HG03108 (cell line): Measurements from ENCODE around the gene TGFB2.
A peak's percentile ranks its signal among the peaks of the same experiment; 100 is the strongest.

Experiments used
- ATAC-seq: cut with Tn5 transposase; IDR thresholded peaks from one replicate; pipeline ENCODE4 v1.9.1; 2021; ENCODE audit warnings: moderate library complexity; ENCODE audit not compliant: unreplicated experiment

The TGFB2 gene

DNA sequence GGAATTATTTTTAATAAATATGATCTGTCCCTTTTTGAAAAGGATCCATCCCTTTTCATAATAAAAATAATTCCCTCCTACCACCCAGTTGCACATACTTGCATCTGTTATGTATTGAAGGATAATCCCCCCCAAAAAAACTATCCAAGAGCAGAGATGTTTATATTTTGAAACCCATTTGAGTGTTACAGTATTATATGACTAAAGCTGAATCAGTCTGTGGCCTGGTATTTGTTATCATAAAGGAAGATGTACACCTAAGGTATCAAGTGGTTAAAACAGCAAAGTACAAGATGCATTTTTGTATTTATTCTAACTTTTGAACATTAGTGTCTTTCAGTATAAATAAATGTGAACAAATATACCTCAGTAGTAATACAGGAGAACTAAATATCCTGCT is 12.7 kb upstream of the TGFB2 start:
- no peak for ATAC-seq

DNA sequence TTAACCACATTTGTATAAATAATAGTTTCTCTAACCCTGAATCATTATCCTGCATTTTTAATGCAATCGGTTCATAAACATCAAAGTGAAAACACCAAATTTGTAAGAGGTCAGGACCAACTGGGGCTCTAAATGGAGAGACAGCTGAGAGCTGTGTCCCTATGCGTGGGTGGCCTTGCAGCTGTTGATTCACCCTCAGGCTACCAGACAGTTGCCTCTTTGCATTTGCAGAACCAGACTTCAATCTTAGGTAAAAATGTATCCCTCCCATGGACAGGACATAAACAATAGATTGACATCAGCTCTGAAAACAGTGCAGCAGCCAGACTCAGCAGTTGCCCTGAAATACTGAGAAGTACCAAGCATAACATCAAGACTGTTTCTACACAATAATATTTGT is 8.8 kb upstream of the TGFB2 start:
- ATAC-seq = no peak

DNA sequence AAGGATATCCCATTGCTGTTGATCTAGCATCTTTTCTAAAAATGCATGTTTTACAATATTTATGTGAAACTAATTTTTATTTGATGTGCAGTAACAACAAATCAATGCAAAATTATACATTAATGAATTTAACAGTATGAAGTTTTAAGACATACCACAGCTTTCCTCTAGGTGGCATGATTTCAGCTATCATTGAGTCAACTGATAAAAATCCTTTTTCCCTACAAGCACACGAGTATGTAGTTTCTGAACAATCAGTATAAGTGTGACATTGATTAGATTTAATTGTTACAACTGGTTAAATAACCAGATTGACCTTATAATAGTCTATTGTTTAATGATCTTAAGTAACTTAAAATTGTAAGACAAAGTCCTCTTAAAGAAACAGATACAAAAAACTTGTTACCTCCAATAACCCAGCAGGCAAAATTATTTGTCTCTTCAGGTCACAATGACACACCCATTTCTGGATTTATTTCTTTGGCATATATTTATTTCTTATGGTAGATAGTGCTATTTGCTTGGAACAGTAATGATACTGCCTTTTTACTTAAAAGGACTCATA is 5.8 kb upstream of the TGFB2 start:
- ATAC-seq = peak; percentile 67

GRCh38 chr1:218341325-218341724 is 3.8 kb upstream of the TGFB2 start:
- ATAC-seq = no peak

- ATAC-seq = no peak
Measured at GRCh38 chr1:218342091-218342490, 3.0 kb upstream of the TGFB2 start.

DNA sequence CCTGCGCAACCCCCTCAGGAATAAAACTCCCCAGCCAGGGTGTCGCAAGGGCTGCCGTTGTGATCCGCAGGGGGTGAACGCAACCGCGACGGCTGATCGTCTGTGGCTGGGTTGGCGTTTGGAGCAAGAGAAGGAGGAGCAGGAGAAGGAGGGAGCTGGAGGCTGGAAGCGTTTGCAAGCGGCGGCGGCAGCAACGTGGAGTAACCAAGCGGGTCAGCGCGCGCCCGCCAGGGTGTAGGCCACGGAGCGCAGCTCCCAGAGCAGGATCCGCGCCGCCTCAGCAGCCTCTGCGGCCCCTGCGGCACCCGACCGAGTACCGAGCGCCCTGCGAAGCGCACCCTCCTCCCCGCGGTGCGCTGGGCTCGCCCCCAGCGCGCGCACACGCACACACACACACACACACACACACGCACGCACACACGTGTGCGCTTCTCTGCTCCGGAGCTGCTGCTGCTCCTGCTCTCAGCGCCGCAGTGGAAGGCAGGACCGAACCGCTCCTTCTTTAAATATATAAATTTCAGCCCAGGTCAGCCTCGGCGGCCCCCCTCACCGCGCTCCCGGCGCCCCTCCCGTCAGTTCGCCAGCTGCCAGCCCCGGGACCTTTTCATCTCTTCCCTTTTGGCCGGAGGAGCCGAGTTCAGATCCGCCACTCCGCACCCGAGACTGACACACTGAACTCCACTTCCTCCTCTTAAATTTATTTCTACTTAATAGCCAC is 696 bp downstream of the TGFB2 start:
- peak; percentile 55 for ATAC-seq

DNA sequence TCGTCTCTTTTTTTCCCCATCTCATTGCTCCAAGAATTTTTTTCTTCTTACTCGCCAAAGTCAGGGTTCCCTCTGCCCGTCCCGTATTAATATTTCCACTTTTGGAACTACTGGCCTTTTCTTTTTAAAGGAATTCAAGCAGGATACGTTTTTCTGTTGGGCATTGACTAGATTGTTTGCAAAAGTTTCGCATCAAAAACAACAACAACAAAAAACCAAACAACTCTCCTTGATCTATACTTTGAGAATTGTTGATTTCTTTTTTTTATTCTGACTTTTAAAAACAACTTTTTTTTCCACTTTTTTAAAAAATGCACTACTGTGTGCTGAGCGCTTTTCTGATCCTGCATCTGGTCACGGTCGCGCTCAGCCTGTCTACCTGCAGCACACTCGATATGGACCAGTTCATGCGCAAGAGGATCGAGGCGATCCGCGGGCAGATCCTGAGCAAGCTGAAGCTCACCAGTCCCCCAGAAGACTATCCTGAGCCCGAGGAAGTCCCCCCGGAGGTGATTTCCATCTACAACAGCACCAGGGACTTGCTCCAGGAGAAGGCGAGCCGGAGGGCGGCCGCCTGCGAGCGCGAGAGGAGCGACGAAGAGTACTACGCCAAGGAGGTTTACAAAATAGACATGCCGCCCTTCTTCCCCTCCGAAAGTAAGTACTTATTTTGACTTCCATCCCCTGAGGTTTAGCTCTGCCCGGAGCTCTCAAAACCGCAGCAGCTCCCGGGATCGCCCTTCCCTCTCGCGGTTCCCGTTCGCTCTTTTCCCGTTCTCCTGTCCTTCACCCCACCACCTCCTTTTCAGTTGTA is 1.5 kb downstream of the TGFB2 start:
- ATAC-seq = no peak

GRCh38 chr1:218347336-218347722 is 2.2 kb downstream of the TGFB2 start:
- ATAC-seq = no peak

- ATAC-seq = no peak
Measured at GRCh38 chr1:218347723-218348627, 2.8 kb downstream of the TGFB2 start.

DNA sequence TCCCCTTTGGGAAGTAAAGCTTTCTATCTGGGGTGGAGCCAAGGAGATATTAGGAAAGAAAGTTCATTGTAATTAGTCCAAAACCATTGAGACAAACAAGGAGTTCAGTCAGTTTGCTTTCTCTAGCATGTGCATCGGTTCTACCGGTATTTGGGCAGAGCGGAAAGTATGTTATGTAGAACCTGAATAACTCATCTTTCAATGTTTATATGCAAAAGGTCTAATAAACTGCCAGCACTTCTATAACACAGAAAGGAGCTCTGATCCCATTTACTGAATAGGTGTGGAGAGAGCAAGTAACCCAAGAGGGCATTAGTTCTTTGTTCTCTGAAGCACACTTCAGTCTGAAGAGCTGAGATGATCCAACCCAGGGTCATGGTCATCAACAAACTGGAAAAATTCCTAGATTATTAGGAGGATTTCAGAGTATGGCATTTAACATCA is 3.5 kb downstream of the TGFB2 start:
- ATAC-seq = no peak

DNA sequence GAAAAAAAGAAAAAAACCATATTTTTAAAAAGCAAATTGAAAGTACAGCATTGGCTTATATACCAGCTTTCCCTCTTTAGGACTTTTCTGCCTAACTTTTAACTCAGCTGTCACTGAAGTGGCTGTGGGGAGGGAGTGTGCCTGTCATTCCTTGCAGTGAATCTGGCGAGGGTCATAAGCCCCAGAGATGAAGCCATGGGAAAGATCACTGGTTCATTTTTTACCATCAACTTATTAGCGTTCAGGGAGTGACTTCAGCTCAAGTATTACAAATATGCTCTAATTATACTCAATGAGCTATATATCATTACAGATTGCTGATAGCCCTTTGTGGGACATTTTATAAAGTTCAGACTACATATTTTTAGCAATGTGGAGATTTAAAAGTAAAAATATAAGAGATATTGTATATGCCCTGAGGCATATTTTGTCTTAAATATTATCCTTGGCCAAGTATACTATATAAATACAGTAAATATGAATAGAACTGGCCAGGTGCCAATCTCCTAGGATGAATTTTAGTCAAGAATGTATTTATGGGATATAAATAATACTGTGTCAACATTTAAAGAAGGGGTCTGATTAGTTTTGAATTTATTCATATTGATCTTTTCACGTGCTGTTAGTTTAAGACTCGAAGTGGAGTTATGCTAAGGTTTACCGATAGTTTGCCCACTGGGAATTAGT is 4.4 kb downstream of the TGFB2 start:
- no peak for ATAC-seq

DNA sequence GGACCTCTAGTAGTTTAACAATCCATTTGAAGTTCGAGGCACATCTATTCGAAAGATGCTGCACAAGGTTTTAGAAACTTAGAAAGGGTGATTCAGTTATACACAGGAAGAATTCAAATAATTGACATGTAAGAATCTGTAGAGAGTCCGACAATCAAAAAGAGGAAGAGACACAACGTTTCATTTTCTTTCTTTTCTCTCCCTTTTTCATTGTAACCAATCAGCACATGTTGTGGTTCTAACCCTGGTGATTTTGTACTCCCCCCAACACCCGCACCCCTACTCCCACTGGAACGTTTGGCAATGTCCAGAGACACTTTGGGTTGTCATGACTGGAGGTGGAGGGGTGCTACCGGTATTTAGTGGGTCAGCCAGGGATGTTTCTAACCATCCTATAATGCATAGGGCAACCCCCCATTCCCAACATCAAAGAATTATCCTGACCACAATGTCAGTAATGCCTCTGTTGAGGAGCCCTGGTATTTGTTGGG is 4.9 kb downstream of the TGFB2 start:
- ATAC-seq = no peak

GRCh38 chr1:218350801-218351266 is 5.7 kb downstream of the TGFB2 start:
- no peak for ATAC-seq

GRCh38 chr1:218351391-218352074 is 6.4 kb downstream of the TGFB2 start:
- peak; percentile 55 for ATAC-seq

GRCh38 chr1:218352075-218352438 is 6.9 kb downstream of the TGFB2 start:
- no peak for ATAC-seq

GRCh38 chr1:218353656-218354055 is 8.5 kb downstream of the TGFB2 start:
- no peak for ATAC-seq

DNA sequence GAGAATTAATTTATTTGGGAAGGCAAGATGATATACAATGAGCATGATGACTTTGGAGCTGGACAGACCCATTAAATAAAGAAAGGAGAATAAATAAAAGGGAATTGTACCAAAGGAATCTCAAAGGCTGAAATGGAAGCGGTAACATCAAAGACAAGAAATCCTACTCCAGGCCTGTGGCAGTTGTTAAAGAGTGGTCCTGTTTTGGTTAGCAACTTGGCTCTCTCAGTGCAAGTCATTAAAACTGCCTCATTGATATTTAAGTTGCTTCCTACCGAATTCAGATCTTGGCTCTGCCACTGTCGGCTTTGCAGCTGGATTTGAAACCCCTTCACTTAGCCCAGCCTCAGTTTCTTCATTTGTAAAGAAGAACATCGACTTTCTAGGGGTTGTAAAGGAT is 10.1 kb downstream of the TGFB2 start:
- no peak for ATAC-seq

- no peak for ATAC-seq
Measured at GRCh38 chr1:218357211-218357892, 12.2 kb downstream of the TGFB2 start.

DNA sequence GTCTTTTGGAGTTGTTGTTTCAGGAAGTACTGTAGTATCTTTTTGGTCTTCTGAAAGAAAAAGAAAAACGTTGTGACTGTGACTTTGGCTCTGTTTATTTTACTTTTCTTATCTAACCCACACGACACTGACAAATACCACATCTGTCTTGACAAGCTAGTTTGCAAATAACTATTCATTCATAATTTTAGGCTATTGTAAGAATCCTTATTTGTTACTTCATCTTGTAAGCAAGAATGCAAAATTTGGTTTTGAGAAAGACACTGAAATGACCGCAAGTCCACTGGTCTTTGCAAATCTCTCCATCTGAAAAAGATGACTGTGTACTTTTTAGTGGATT is 12.7 kb downstream of the TGFB2 start:
- no peak for ATAC-seq
